Spinal cord (tissue), 10 donors: ENCODE results near the gene PSMC5. TPM values are rescaled to one million over a fixed set of nuclear protein-coding genes. Genes with fewer than 3 reads are reported as not detected.
"Not testable (repeated sequence)": the region's sequence is repeated elsewhere in the genome, so short reads cannot be mapped to it uniquely, and the experiment has no call there.

Experiments
- DNase-seq, 6 donors: peaks; one replicate each; pipeline versions ENCODE4 v3.0.0 to v3.0.0-alpha.2; 2013 to 2015; ENCODE audit warnings: low spot score in 6 of 6, low read depth in 4 of 6
- H3K27ac ChIP-seq: one replicate; pipeline ENCODE4 v1.5.1; 2013; ENCODE audit warnings: low read depth, low read length, control low read depth
- H3K27me3 ChIP-seq: one replicate; pipeline ENCODE4 v1.6.1; 2013; ENCODE audit warnings: low read length; ENCODE audit not compliant: control insufficient read depth, insufficient read depth
- H3K36me3 ChIP-seq: one replicate; pipeline ENCODE4 v1.6.1; 2013; ENCODE audit warnings: low read length; ENCODE audit not compliant: control insufficient read depth, insufficient read depth
- H3K4me1 ChIP-seq: one replicate; pipeline ENCODE4 v1.6.1; 2013; ENCODE audit warnings: low read length; ENCODE audit not compliant: control insufficient read depth, insufficient read depth
- H3K4me3 ChIP-seq: one replicate; pipeline ENCODE4 v1.5.1; 2013; ENCODE audit warnings: low read depth, low read length, control low read depth
- H3K9me3 ChIP-seq: one replicate; pipeline ENCODE4 v1.6.1; 2013; ENCODE audit warnings: low read length; ENCODE audit not compliant: control insufficient read depth, insufficient read depth
- WGBS: methylation state at CpG from one replicate; pipeline ENCODE4 v1.1.5; 2013; ENCODE audit warnings: missing lambda C conversion rate; ENCODE audit not compliant: insufficient coverage; 5-methylcytosine and 5-hydroxymethylcytosine counted together
- polyA plus RNA-seq, 2 donors: library from polyadenylated mRNA; unstranded; fragments of 120-200 nt; gene quantifications; one replicate each; pipeline ENCODE4 v1.2.1, GENCODE V29; 2013; ENCODE audit not compliant: insufficient read length in 2 of 2
- total RNA-seq, 2 donors: library from RNA; depleted of rRNA in 1 of 2; stranded (reverse); fragments of 120-200 nt in 1 of 2; fragments of >200 nt in 1 of 2; gene quantifications; one replicate each; pipeline versions ENCODE4 v1.2.3 to v1.2.4, GENCODE V29; 2013 to 2014
- donor health status: healthy.

The PSMC5 gene
- total and polyA plus RNA-seq, 4 donors = 37.4 to 193 (median 118) TPM

DNA sequence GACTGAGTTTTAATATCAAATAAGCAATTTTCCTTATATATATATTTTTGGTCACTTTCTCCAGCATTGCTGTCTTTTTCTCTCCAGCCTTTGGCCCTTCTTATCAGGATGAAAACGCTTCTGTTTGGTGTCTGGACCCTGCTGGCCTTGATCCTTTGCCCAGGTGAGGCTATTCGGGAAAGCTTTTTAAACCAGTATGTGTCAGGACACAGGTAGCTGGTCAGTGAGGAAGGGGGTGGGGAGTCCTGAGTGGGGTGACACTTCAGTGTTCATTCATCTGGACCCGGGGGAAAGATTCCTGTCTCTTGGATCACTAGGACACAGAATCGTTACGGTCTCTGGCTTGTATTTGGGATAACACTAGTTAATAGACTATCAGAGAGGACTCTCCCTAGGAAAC, 27.5 kb downstream of the PSMC5 start:
- Histone ChIP-seq H3K27ac (no peak overlapping the region), H3K9me3 (no peaks in the 10 kb centered on the region), H3K36me3 (no peaks in the 10 kb centered on the region), H3K4me1 (peaks cover under 1% of the 10 kb centered on the region), H3K27me3 (no peaks in the 10 kb centered on the region), H3K4me3 (no peak overlapping the region)
- 89% methylated on average over 4 of the region's 5 CpGs for WGBS
- no peak for DNase-seq

DNA sequence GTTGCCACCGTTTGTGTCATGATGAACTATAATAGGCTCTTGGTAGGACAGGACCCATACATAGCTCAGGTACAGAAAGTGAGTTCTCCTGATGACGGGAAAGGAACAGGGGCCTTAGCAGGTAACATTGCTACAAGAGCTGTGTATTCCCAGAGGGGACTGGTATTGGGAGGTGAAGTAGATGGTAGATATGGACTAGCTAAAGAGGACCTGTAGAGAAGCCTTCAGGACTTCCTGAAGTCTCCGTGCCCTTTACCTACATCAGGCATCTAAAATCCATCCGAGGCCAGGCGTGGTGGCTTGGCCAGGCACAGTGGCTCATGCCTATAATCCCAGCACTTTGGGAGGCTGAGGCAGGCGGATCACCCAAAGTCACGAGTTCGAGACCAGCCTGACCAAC, 28.0 kb downstream of the PSMC5 start:
- no peaks in the 10 kb centered on the region for H3K4me1 ChIP-seq
- H3K27ac ChIP-seq = no peak overlapping the region
- H3K36me3 ChIP-seq = no peaks in the 10 kb centered on the region
- H3K4me3 ChIP-seq = no peak overlapping the region
- no peaks in the 10 kb centered on the region for H3K9me3 ChIP-seq
- DNase-seq = no peak
- WGBS = 90% methylated on average over 8 of the region's 8 CpGs
- H3K27me3 ChIP-seq = no peaks in the 10 kb centered on the region

DNA sequence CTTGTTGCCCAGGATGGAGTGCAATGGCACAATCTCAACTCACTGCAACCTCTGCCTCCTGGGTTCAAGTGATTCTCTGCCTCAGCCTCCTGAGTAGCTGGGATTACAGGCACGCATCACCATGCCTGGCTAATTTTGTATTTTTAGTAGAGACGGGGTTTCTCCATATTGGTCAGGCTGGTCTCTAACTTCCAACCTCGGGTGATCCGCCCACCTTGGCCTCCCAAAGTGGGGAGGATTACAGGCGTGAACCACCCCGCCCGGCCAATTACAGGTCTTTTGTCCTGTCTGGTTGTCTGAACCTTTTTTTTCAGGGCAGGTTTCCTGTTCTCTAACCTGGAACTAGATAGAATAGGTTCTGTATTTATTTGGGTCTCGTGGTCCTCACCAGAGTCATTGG, 29.2 kb downstream of the PSMC5 start:
- H3K4me3 ChIP-seq, H3K4me1 ChIP-seq, H3K9me3 ChIP-seq, H3K36me3 ChIP-seq, H3K27me3 ChIP-seq, H3K27ac ChIP-seq, DNase-seq: not testable (repeated sequence)
- WGBS = 92% methylated on average over 6 of the region's 8 CpGs

DNA sequence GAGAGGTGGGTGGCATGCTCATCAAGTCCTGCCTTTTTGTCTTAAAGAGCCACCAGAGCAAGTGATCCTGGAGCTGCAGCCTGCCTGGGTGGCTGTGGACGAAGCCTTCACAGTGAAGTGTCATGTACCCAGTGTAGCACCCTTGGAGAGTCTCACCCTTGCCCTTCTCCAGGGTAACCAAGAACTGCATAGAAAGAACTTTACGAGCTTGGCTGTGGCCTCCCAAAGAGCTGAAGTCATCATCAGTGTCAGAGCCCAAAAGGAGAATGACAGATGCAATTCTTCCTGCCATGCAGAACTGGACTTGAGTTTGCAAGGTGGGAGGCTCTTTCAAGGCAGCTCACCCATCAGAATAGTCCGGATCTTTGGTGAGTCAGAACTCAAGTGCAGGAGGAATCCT, 32.0 kb downstream of the PSMC5 start:
- Histone ChIP-seq H3K27me3 (no peaks in the 10 kb centered on the region), H3K36me3 (no peaks in the 10 kb centered on the region), H3K4me3 (no peak overlapping the region), H3K9me3 (no peaks in the 10 kb centered on the region), H3K27ac (no peak overlapping the region), H3K4me1 (no peaks in the 10 kb centered on the region)
- WGBS = 59% methylated on average over 3 of the region's 3 CpGs
- DNase-seq = no peak

DNA sequence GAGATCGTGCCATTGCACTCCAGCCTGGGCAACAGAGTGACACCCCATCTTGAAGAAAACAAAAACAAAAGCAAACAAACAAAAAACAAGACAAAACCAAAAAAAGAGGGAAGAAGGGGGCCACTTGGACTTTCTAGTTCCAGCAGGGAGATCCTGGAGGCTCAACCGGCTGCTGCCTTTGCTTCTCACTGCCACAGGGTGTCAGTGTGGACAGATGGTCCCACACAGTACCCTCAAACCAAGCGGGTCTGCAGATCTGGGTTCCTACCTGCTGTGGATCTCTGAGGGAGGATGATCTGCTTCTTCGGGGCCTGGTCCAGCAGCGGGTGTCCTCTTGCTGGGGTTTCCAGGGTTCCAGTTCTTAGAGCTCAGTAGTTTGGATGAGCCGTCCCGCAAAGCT, 39.4 kb downstream of the PSMC5 start:
- not testable (repeated sequence) for H3K27me3 ChIP-seq, H3K4me3 ChIP-seq, H3K4me1 ChIP-seq, H3K36me3 ChIP-seq, H3K9me3 ChIP-seq, H3K27ac ChIP-seq
- no CpG with 5 or more reads among the region's 7 CpGs for WGBS
- DNase-seq = peak in 1 of 6 donors; percentile 12

DNA sequence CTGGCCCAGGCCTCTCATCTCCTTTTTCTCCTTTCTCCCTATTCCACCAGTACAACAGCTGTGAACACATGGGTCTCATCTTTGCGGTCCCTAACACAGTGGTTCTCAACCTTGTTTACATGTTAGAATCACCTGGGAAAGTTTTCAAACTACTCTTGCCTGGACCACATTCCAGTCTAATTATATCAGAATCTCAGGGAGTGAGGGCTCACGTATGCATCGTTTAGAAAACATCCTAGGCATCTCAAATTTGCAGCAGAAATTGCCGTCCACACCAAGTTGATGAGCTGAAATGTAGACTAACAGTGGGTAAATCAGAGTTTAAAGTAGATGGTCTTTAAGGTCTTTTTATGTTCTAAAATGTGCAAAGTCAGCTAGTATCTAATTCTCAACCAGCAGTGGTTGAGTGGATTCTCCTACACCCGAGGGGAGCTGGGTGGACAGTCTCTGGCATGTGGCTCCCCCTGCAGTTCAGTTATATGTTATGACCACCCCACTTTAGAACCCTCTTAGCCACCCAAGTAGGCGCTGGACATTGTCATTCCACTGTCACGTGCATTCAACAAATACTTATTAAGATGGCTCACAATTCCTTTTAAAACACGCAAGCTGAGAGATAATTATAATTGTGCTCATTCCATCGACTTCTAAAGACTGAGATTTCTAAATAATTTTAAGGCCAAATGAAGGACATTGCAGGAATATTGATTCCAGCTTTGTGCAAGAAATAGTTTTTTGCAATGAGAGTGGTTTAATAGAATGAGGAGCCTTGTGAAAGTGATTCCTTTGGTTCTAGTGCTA, 42.5 kb downstream of the PSMC5 start:
- WGBS = 100% methylated on average over 1 of the region's 9 CpGs
- not testable (repeated sequence) for H3K27me3 ChIP-seq, H3K9me3 ChIP-seq

DNA sequence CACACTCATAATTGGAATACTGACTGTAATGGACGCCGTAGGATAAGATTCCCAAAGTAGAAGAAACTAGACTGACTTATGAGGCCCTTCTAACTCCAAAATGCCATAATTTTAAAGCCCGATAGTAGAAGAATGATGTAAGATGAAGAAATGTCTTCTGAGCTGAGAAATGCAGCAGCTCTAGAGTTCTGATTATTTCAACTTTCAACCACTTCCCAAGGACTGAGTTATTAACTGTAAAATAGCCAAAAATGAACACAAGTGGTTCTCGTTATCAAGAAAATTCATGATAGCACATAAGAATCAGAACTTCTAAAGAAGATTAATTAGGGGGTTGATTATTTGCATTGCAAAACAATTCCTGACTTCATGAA, 43.0 kb downstream of the PSMC5 start:
- WGBS = no CpG with 5 or more reads among the region's 4 CpGs
- not testable (repeated sequence) for DNase-seq, H3K27me3 ChIP-seq, H3K9me3 ChIP-seq, H3K4me1 ChIP-seq, H3K27ac ChIP-seq, H3K36me3 ChIP-seq, H3K4me3 ChIP-seq

More for the DNA sequence above, 42.5 kb downstream of the PSMC5 start:
- H3K4me1 ChIP-seq, H3K36me3 ChIP-seq, H3K27ac ChIP-seq, H3K4me3 ChIP-seq: not testable (repeated sequence)
- peak in 1 of 6 donors; percentile 2 for DNase-seq

DNA sequence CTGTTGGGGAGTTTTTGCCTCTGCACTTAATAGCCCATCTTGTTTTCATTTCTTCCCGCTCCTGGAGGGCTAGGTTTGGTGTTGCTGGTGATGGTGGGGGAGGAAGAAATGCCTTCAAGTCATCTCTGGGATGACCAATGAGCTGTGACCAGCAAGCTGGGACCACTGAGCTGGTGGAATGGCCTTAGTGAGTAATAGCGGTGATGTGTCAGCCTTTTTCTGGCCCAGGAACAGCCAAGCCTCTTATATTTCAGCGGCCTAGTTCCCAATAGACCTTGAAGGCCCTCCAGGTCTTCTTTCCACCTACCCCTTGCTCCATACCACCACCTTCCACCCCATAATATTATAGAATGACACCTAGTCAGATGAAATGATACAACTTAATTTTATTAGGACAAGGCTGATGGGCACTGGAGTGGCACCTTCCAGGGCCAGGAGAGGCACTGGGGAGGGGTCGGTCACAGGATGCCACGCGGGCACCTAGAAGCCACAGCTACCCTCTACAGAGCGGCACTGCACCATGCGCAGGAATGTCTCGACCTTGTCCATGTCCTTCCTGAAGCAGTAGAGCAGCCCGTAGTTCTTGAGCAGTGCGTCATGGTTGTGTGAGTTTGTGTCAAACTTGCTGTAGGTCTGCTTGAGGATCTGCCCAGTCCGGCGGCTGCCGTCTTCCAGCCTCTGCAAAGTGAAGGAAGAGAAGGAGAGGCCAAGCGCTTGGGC, 44.6 kb downstream of the PSMC5 start:
- H3K27me3 ChIP-seq = not testable (repeated sequence)

DNA sequence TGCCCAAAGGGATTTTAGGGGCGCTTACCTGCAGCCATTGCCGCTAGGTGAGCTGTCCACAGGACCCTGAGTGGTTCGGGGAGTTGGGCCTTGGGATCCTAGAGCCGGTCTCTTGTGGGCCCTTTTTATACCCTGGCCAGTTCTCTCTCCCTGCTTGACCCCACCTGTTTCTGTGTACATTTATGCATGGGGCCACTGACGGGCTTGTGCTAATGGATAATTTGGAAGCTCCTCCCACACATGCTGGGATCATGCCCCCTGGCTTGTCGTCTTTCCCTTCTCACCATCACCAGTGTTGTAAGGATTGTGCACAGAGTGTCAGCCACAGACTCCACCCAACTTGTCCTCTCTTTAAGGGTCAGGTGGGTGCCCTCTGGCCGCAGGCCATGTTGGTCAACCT, 46.3 kb downstream of the PSMC5 start, which contains the start of gene CSH2:
CSH2 (minus strand) TSS at position 101 of the 400 bp plus-strand sequence; CDS start at position 38, 63 bp downstream.
- not testable (repeated sequence) for H3K36me3 ChIP-seq, H3K4me3 ChIP-seq, DNase-seq, H3K27ac ChIP-seq, H3K4me1 ChIP-seq, H3K27me3 ChIP-seq, H3K9me3 ChIP-seq
- no CpG with 5 or more reads among the region's 7 CpGs for WGBS

More for the DNA sequence above, 44.6 kb downstream of the PSMC5 start:
- not testable (repeated sequence) for H3K4me1 ChIP-seq, H3K27ac ChIP-seq, H3K9me3 ChIP-seq, H3K36me3 ChIP-seq, DNase-seq, H3K4me3 ChIP-seq
- WGBS = no CpG with 5 or more reads among the region's 15 CpGs
